ENCODE data around the gene SHROOM1. TPM values are rescaled to one million over a fixed set of nuclear protein-coding genes. Genes with fewer than 3 reads are reported as not detected.

The SHROOM1 gene
- total and polyA plus RNA-seq, 7 donors, result 4.2 to 25.1 (median 20.0) TPM

- no peaks in the 10 kb centered on the region for H3K36me3 ChIP-seq
- peak; percentile 47 for DNase-seq
- no peak overlapping the region for H3K4me3 ChIP-seq
- intact Hi-C loops (cut with DNase I), result no loop called here
- no peaks in the 10 kb centered on the region for H3K9me3 ChIP-seq
- no peak overlapping the region for H3K27ac ChIP-seq
- WGBS, 2 donors, result 81 to 90% methylated on average over 12 of the region's 12 CpGs
- no peak for TF ChIP-seq EP300 (IDR thresholded peaks at IDR 0.05)
- no peak for TF ChIP-seq CTCF (IDR thresholded peaks at IDR 0.05)
- no peak for TF ChIP-seq POLR2A (IDR thresholded peaks at IDR 0.05)
- no peak for TF ChIP-seq POLR2AphosphoS5 (IDR thresholded peaks at IDR 0.05)
- no peaks in the 10 kb centered on the region for H3K27me3 ChIP-seq
- peaks cover 0 to 52% (median 36%) of the 10 kb centered on the region in 4 donors for H3K4me1 ChIP-seq
Observed at GRCh38 chr5:132773601-132774355, 56.7 kb downstream of the SHROOM1 start.

GRCh38 chr5:132773114-132773513 lies 57.3 kb downstream of the SHROOM1 start:
- WGBS, 2 donors, result 84 to 86% methylated on average over 5 of the region's 5 CpGs
- H3K27ac ChIP-seq, result no peak overlapping the region
- H3K36me3 ChIP-seq, result no peaks in the 10 kb centered on the region
- H3K9me3 ChIP-seq, result no peaks in the 10 kb centered on the region
- TF ChIP-seq POLR2AphosphoS5 (IDR thresholded peaks at IDR 0.05) (no peak), POLR2A (IDR thresholded peaks at IDR 0.05) (no peak), CTCF (IDR thresholded peaks at IDR 0.05) (no peak), EP300 (IDR thresholded peaks at IDR 0.05) (no peak)
- no peaks in the 10 kb centered on the region for H3K27me3 ChIP-seq
- intact Hi-C loops (cut with DNase I), result no loop called here
- H3K4me3 ChIP-seq, result no peak overlapping the region
- DNase-seq, result peak; percentile 37
- H3K4me1 ChIP-seq, result peaks cover 0 to 53% (median 39%) of the 10 kb centered on the region in 4 donors

GRCh38 chr5:132772291-132773070 lies 58.0 kb downstream of the SHROOM1 start:
- Histone ChIP-seq H3K27me3 (no peaks in the 10 kb centered on the region), H3K9me3 (no peaks in the 10 kb centered on the region), H3K4me3 (no peak overlapping the region), H3K4me1 (peaks cover 0 to 53% (median 38%) of the 10 kb centered on the region in 4 donors), H3K27ac (peak overlapping the region in 3 of 4 donors; percentile 36 to 64 (median 46)), H3K36me3 (no peaks in the 10 kb centered on the region)
- WGBS, 2 donors, result 67 to 92% methylated on average over 8 of the region's 8 CpGs
- TF ChIP-seq EP300 (IDR thresholded peaks at IDR 0.05) (no peak), POLR2AphosphoS5 (IDR thresholded peaks at IDR 0.05) (no peak), POLR2A (IDR thresholded peaks at IDR 0.05) (no peak), CTCF (IDR thresholded peaks at IDR 0.05) (no peak)
- peak; percentile 35 for DNase-seq
- intact Hi-C loops (cut with DNase I), result no loop called here

Small RNA genes within 50 kb of the gene (small RNA-seq; reads per million reads assigned to genes)
- 0 reads per million in 3 donors for gene RNA5SP192

Other genes starting within 250 kb of the SHROOM1 start
- gene IL13, start 172.5 kb downstream of the SHROOM1 start, total RNA-seq, result not detected
- gene IL13, start 172.5 kb downstream of the SHROOM1 start, polyA plus RNA-seq, result under 1 TPM in 1 of 3 donors, not detected in 2; 0.15 TPM
- gene IL4, start 156.7 kb downstream of the SHROOM1 start, total RNA-seq, result not detected
- gene IL4, start 156.7 kb downstream of the SHROOM1 start, polyA plus RNA-seq, result not detected
- 10 to 100 TPM in 2 of 4 donors, 1 to 10 TPM in 2; 7.1 to 19.9 (median 12.9) TPM for gene KIF3A, start 93.1 kb downstream of the SHROOM1 start, total RNA-seq
- 1 to 10 TPM; 1.2 to 2.7 (median 1.8) TPM for gene KIF3A, start 93.1 kb downstream of the SHROOM1 start, polyA plus RNA-seq
- gene CCNI2, start 83.2 kb downstream of the SHROOM1 start, total RNA-seq, result 1 to 10 TPM in 1 of 4 donors, not detected in 3; 1.4 TPM
- 1 to 10 TPM; 1.8 to 5.3 (median 2.3) TPM for gene CCNI2, start 83.2 kb downstream of the SHROOM1 start, polyA plus RNA-seq
- gene SEPTIN8, start 53.4 kb downstream of the SHROOM1 start, total RNA-seq, result 10 to 100 TPM; 21.4 to 36.0 (median 30.9) TPM
- 10 to 100 TPM; 19.2 to 38.0 (median 30.7) TPM for gene SEPTIN8, start 53.4 kb downstream of the SHROOM1 start, polyA plus RNA-seq
- gene SOWAHA, start 17.3 kb downstream of the SHROOM1 start, total RNA-seq, result under 1 TPM in 2 of 4 donors, not detected in 2; 0.16 to 0.36 TPM
- 10 to 100 TPM in 2 of 3 donors, 1 to 10 TPM in 1; 8.0 to 33.8 (median 26.4) TPM for gene SOWAHA, start 17.3 kb downstream of the SHROOM1 start, polyA plus RNA-seq
- 1 to 10 TPM in 1 of 4 donors, under 1 TPM in 2, not detected in 1; 0.33 to 1.8 (median 0.55) TPM for gene GDF9, start 35.8 kb upstream of the SHROOM1 start, total RNA-seq
- under 1 TPM in 1 of 3 donors, not detected in 2; 0.22 TPM for gene GDF9, start 35.8 kb upstream of the SHROOM1 start, polyA plus RNA-seq
- gene UQCRQ, start 36.0 kb upstream of the SHROOM1 start, total RNA-seq, result 100 to 1,000 TPM; 113 to 230 (median 172) TPM
- gene UQCRQ, start 36.0 kb upstream of the SHROOM1 start, polyA plus RNA-seq, result 100 to 1,000 TPM; 416 to 936 (median 650) TPM
- gene LEAP2, start 43.0 kb upstream of the SHROOM1 start, total RNA-seq, result 1 to 10 TPM in 1 of 4 donors, under 1 TPM in 3; 0.36 to 1.4 (median 0.77) TPM
- gene LEAP2, start 43.0 kb upstream of the SHROOM1 start, polyA plus RNA-seq, result 1 to 10 TPM in 2 of 3 donors, under 1 TPM in 1; 0.60 to 1.7 (median 1.4) TPM
- 10 to 100 TPM; 52.4 to 74.0 (median 66.7) TPM for gene AFF4, start 133.0 kb upstream of the SHROOM1 start, total RNA-seq
- gene AFF4, start 133.0 kb upstream of the SHROOM1 start, polyA plus RNA-seq, result 10 to 100 TPM in 2 of 3 donors, 1 to 10 TPM in 1; 9.0 to 18.7 (median 15.5) TPM
- gene ZCCHC10, start 195.9 kb upstream of the SHROOM1 start, total RNA-seq, result 10 to 100 TPM; 15.0 to 18.9 (median 17.0) TPM
- gene ZCCHC10, start 195.9 kb upstream of the SHROOM1 start, polyA plus RNA-seq, result 10 to 100 TPM; 26.4 to 57.1 (median 49.2) TPM
- 10 to 100 TPM; 40.3 to 54.0 (median 45.3) TPM for gene HSPA4, start 221.4 kb upstream of the SHROOM1 start, total RNA-seq
- gene HSPA4, start 221.4 kb upstream of the SHROOM1 start, polyA plus RNA-seq, result 10 to 100 TPM; 24.0 to 39.8 (median 28.9) TPM